Activated CD4-positive, alpha-beta T cell treated with anti-CD3 and anti-CD28 coated beads, Interleukin-2, amount 50 U/mL, for 1 hour (primary cell): ENCODE results near the gene INPP5K.
"Not testable (repeated sequence)": the region's sequence is repeated elsewhere in the genome, so short reads cannot be mapped to it uniquely, and the experiment has no call there.

Source experiments
- DNase-seq: peaks from one replicate; pipeline ENCODE4 v3.0.0-alpha.2; 2020

The INPP5K gene

GRCh38 chr17:1516388-1517161 is at the start of gene INPP5K:
Gene INPP5K (minus strand): TSS chr17:1516612. CDS start chr17:1516499, 113 bp downstream.
- peak; percentile 97 for DNase-seq

- DNase-seq: no peak
Measured at GRCh38 chr17:1565877-1566276, 49.5 kb upstream of the INPP5K start.

- no peak for DNase-seq
Measured at GRCh38 chr17:1563786-1564613, 47.6 kb upstream of the INPP5K start.

GRCh38 chr17:1563471-1563785 is 47.0 kb upstream of the INPP5K start:
- DNase-seq: not testable (repeated sequence)

GRCh38 chr17:1562176-1562643 is 45.8 kb upstream of the INPP5K start:
- DNase-seq: no peak

GRCh38 chr17:1561420-1562175 is 45.2 kb upstream of the INPP5K start:
- DNase-seq: peak; percentile 30

- DNase-seq: no peak
Measured at GRCh38 chr17:1560858-1561355, 44.5 kb upstream of the INPP5K start.

- DNase-seq: no peak
Measured at GRCh38 chr17:1560101-1560857, 43.9 kb upstream of the INPP5K start.

- DNase-seq: no peak
Measured at GRCh38 chr17:1559047-1560043, 42.9 kb upstream of the INPP5K start.

GRCh38 chr17:1558401-1558800 is 42.0 kb upstream of the INPP5K start:
- no peak for DNase-seq

- DNase-seq: no peak
Measured at GRCh38 chr17:1557355-1558095, 41.1 kb upstream of the INPP5K start.

GRCh38 chr17:1555651-1556471 is 39.4 kb upstream of the INPP5K start:
- DNase-seq: no peak

GRCh38 chr17:1554751-1555540 is 38.5 kb upstream of the INPP5K start:
- DNase-seq: no peak

- DNase-seq: no peak
Measured at GRCh38 chr17:1553354-1554266, 37.2 kb upstream of the INPP5K start.

GRCh38 chr17:1552932-1553331 is 36.5 kb upstream of the INPP5K start:
- no peak for DNase-seq

- no peak for DNase-seq
Measured at GRCh38 chr17:1551741-1552140, 35.3 kb upstream of the INPP5K start.

GRCh38 chr17:1548032-1548431 is 31.6 kb upstream of the INPP5K start:
- DNase-seq: no peak
